HK-2 (cell line): ENCODE measurements around the gene PSMC5.
A peak's percentile ranks its signal among the peaks of the same experiment; 100 is the strongest.

Source experiments
- DNase-seq: peaks from one replicate; pipeline ENCODE4 v3.0.0-alpha.2; 2018; ENCODE audit not compliant: unreplicated experiment

PSMC5 gene

GRCh38 chr17:63820963-63821561 lies 6.2 kb upstream of the PSMC5 start:
- DNase-seq, result no peak

- DNase-seq, result no peak
These were observed 5.4 kb upstream of the PSMC5 start for GRCh38 chr17:63821804-63822203.

- DNase-seq, result no peak
These were observed 4.7 kb upstream of the PSMC5 start for GRCh38 chr17:63822537-63822936.

GRCh38 chr17:63823659-63824331 lies 3.4 kb upstream of the PSMC5 start:
- no peak for DNase-seq

- no peak for DNase-seq
These were observed 2.9 kb upstream of the PSMC5 start for GRCh38 chr17:63824362-63824761.

- no peak for DNase-seq
These were observed 696 bp upstream of the PSMC5 start for GRCh38 chr17:63826468-63827001.

GRCh38 chr17:63827801-63828221 lies 580 bp downstream of the PSMC5 start:
- no peak for DNase-seq

- no peak for DNase-seq
These were observed 1.7 kb downstream of the PSMC5 start for GRCh38 chr17:63828936-63829335.

- DNase-seq, result no peak
These were observed 3.0 kb downstream of the PSMC5 start for GRCh38 chr17:63830278-63830677.

GRCh38 chr17:63830904-63831491 lies 3.8 kb downstream of the PSMC5 start:
- no peak for DNase-seq

- DNase-seq, result no peak
These were observed 4.3 kb downstream of the PSMC5 start for GRCh38 chr17:63831505-63831904.

- no peak for DNase-seq
These were observed 4.8 kb downstream of the PSMC5 start for GRCh38 chr17:63832014-63832413.

- no peak for DNase-seq
These were observed 5.2 kb downstream of the PSMC5 start for GRCh38 chr17:63832455-63832854.

- no peak for DNase-seq
These were observed 6.0 kb downstream of the PSMC5 start for GRCh38 chr17:63833026-63833740.

GRCh38 chr17:63833741-63834373 lies 6.6 kb downstream of the PSMC5 start:
- DNase-seq, result no peak

GRCh38 chr17:63834431-63835166 lies 7.4 kb downstream of the PSMC5 start:
- DNase-seq, result peak; percentile 58

GRCh38 chr17:63835167-63835720 lies 8.0 kb downstream of the PSMC5 start:
- DNase-seq, result no peak

GRCh38 chr17:63836811-63837210 lies 9.6 kb downstream of the PSMC5 start:
- no peak for DNase-seq

- DNase-seq, result no peak
These were observed 10.2 kb downstream of the PSMC5 start for GRCh38 chr17:63837480-63837879.

- no peak for DNase-seq
These were observed 10.8 kb downstream of the PSMC5 start for GRCh38 chr17:63837962-63838600.
